NT2/D1 (cell line): Measurements from ENCODE around the gene SPEN.

Source experiments
- SUZ12 ChIP-seq: IDR thresholded peaks from 2 replicates; pipeline ENCODE4 v1.6.1; 2011; ENCODE audit not compliant: insufficient read length, insufficient read depth; ENCODE audit errors: extremely low read depth
- YY1 ChIP-seq: IDR thresholded peaks from 2 replicates; pipeline ENCODE4 v1.6.1; 2011; ENCODE audit not compliant: insufficient read length, insufficient read depth
- ZNF274 ChIP-seq: IDR thresholded peaks from 2 replicates; pipeline ENCODE4 v1.6.1; 2011; ENCODE audit warnings: mild to moderate bottlenecking, low read depth, low read length

DNA sequence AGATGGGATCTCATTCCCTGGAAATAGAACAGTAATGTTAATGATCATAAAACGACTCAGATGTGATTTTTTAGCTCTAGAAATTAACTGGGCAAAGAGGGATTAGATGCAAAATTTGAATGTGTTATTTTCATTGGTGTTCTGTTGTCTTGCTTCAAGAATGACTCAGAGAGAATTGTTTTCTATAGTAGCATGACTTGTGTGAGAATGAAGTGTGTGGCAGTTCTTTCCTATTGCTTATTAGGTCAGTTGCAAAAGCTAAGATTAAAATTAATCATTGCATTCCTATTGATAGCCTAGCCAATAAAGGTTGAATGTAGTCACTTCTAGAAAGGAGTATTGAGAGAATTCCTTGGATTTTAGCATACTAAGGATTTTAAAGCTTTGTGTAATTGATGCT, 22.9 kb downstream of the SPEN start:
- TF ChIP-seq YY1: no peak
- no peak for TF ChIP-seq ZNF274
- no peak for TF ChIP-seq SUZ12
